ENCODE data around the gene NNT.

- TF ChIP-seq CTCF (conservative IDR thresholded peaks at IDR 0.05 in 1 of 2, IDR thresholded peaks at IDR 0.05 in 1 of 2; ENCODE audit: extremely low read depth in 1 of 2, insufficient read depth in 1 of 2, low read depth in 1 of 2, low read length in 2 of 2) (no peak), EZH2 (IDR thresholded peaks at IDR 0.05; ENCODE audit: borderline replicate concordance, low read length) (no peak)
Observed at GRCh38 chr5:43637416-43637815, 34.4 kb downstream of the NNT start.

Measured in mammary epithelial cell (primary cell).